ENCODE measurements around the gene NAIP. TPM values are rescaled to one million over a fixed set of nuclear protein-coding genes. Genes with fewer than 3 reads are reported as not detected.
"Not testable (repeated sequence)": the region's sequence is repeated elsewhere in the genome, so short reads cannot be mapped to it uniquely, and the experiment has no call there.

The NAIP gene
- total and polyA plus RNA-seq, 4 donors: 1.7 to 17.7 (median 10.0) TPM

DNA sequence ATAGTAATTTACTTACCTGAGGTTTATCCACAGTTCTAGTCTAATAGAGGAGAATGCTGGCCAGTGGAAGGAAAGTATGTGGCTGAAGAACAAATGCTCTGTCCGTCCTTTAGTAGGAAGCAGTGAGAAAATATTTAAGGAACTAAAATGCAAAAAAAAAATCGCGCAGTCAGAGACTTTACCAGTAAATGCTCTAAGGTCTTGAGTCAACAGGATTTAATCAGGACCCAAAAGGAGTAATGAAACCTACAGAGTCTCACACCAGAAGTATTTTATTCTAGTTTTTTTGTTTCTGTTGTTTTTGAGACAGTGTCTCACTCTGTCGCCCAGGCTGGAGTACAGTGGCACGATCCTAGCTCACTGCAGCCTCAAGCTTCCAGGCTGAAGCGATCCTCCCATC lies 4.5 kb downstream of the NAIP start:
- not testable (repeated sequence) for H3K27me3 ChIP-seq (ENCODE audit: control insufficient read depth in 4 of 4, insufficient read depth in 4 of 4, low read length in 3 of 4); H3K4me1 ChIP-seq (ENCODE audit: control insufficient read depth in 4 of 4, insufficient read depth in 4 of 4, low read length in 3 of 4); H3K9ac ChIP-seq (ENCODE audit: low read depth in 1 of 2, low read length in 2 of 2); DNase-seq (ENCODE audit: low spot score); H3K36me3 ChIP-seq (ENCODE audit: control insufficient read depth in 4 of 4, insufficient read depth in 3 of 4, low read depth in 1 of 4, low read length in 3 of 4); H3K27ac ChIP-seq (ENCODE audit: low read depth in 1 of 2, low read length in 2 of 2); H3K9me3 ChIP-seq (ENCODE audit: control insufficient read depth in 4 of 4, low read length in 3 of 4); H3K4me3 ChIP-seq (ENCODE audit: low read depth in 1 of 3, low read length in 3 of 3)
- WGBS: no CpG with 5 or more reads among the region's 6 CpGs

DNA sequence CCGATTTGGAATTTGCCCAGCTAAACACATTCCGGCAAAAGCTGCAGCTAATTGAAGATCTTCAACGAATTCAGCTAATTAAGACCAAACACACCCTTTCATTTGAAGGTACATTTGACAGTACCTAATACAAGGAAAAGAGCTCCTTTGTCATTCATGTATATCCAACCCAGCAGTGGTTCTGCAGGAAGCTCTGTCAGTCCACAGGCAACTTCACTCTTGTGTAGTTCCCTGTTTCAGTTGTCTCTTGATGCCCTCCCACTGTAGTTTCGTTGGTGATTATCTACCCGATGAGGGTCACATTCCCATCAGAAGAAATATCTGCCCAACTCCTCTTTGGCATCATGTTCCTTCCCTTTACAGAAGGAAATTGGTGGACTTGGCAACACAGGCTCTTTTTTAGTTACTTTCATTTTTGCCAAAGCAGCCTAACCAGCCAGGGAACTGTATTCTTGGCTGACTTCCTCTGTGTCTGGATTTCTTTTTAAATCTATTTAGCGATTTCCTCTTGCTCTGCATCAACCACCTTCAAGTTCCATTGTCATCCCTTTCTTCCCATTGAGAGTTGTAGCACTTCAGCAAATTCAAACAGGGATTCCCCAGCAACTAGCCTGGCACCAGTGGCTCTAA lies 6.6 kb downstream of the NAIP start:
- not testable (repeated sequence) for DNase-seq (ENCODE audit: low spot score); H3K4me3 ChIP-seq (ENCODE audit: low read depth in 1 of 3, low read length in 3 of 3); H3K9ac ChIP-seq (ENCODE audit: low read depth in 1 of 2, low read length in 2 of 2); H3K36me3 ChIP-seq (ENCODE audit: control insufficient read depth in 4 of 4, insufficient read depth in 3 of 4, low read depth in 1 of 4, low read length in 3 of 4); H3K4me1 ChIP-seq (ENCODE audit: control insufficient read depth in 4 of 4, insufficient read depth in 4 of 4, low read length in 3 of 4); H3K9me3 ChIP-seq (ENCODE audit: control insufficient read depth in 4 of 4, low read length in 3 of 4); H3K27ac ChIP-seq (ENCODE audit: low read depth in 1 of 2, low read length in 2 of 2); H3K27me3 ChIP-seq (ENCODE audit: control insufficient read depth in 4 of 4, insufficient read depth in 4 of 4, low read length in 3 of 4)
- WGBS: no CpG with 5 or more reads among the region's 6 CpGs

DNA sequence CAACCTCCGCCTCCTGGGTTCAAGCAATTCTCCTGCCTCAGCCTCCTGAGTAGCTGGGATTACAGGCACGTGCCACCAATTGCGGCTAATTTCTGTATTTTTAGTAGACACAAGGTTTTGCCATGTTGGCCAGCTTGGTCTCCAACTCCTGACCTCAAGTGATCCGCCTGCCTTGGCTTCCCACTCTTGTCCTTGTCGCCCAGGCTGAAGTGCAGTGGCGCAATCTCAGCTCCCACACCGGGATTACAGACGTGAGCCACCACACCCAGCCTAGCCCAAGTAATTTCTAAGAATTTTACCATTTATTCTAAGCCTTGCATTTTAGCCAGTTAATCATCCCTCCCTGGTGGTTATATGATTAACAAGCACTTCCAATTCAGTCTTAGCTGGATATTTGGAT lies 11.0 kb downstream of the NAIP start:
- 86% methylated on average over 8 of the region's 8 CpGs for WGBS
- no peak for TF ChIP-seq TAF1 (conservative IDR thresholded peaks at IDR 0.05)
- TF ChIP-seq SP1 (IDR thresholded peaks at IDR 0.05): no peak
- TF ChIP-seq JUND (IDR thresholded peaks at IDR 0.05): no peak
- no peak for TF ChIP-seq HNF4G (IDR thresholded peaks at IDR 0.05)
- TF ChIP-seq, protein P1, sequence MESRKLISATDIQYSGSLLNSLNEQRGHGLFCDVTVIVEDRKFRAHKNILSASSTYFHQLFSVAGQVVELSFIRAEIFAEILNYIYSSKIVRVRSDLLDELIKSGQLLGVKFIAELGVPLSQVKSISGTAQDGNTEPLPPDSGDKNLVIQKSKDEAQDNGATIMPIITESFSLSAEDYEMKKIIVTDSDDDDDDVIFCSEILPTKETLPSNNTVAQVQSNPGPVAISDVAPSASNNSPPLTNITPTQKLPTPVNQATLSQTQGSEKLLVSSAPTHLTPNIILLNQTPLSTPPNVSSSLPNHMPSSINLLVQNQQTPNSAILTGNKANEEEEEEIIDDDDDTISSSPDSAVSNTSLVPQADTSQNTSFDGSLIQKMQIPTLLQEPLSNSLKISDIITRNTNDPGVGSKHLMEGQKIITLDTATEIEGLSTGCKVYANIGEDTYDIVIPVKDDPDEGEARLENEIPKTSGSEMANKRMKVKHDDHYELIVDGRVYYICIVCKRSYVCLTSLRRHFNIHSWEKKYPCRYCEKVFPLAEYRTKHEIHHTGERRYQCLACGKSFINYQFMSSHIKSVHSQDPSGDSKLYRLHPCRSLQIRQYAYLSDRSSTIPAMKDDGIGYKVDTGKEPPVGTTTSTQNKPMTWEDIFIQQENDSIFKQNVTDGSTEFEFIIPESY (IDR thresholded peaks at IDR 0.05): no peak
- TF ChIP-seq, protein P2, sequence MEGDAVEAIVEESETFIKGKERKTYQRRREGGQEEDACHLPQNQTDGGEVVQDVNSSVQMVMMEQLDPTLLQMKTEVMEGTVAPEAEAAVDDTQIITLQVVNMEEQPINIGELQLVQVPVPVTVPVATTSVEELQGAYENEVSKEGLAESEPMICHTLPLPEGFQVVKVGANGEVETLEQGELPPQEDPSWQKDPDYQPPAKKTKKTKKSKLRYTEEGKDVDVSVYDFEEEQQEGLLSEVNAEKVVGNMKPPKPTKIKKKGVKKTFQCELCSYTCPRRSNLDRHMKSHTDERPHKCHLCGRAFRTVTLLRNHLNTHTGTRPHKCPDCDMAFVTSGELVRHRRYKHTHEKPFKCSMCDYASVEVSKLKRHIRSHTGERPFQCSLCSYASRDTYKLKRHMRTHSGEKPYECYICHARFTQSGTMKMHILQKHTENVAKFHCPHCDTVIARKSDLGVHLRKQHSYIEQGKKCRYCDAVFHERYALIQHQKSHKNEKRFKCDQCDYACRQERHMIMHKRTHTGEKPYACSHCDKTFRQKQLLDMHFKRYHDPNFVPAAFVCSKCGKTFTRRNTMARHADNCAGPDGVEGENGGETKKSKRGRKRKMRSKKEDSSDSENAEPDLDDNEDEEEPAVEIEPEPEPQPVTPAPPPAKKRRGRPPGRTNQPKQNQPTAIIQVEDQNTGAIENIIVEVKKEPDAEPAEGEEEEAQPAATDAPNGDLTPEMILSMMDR (IDR thresholded peaks at IDR 0.05; ENCODE audit: low read depth, low read length, missing input control): no peak
- TF ChIP-seq RAD21 (IDR thresholded peaks at IDR 0.05): no peak
- TF ChIP-seq RXRA (IDR thresholded peaks at IDR 0.05): no peak
- TF ChIP-seq, protein P3, sequence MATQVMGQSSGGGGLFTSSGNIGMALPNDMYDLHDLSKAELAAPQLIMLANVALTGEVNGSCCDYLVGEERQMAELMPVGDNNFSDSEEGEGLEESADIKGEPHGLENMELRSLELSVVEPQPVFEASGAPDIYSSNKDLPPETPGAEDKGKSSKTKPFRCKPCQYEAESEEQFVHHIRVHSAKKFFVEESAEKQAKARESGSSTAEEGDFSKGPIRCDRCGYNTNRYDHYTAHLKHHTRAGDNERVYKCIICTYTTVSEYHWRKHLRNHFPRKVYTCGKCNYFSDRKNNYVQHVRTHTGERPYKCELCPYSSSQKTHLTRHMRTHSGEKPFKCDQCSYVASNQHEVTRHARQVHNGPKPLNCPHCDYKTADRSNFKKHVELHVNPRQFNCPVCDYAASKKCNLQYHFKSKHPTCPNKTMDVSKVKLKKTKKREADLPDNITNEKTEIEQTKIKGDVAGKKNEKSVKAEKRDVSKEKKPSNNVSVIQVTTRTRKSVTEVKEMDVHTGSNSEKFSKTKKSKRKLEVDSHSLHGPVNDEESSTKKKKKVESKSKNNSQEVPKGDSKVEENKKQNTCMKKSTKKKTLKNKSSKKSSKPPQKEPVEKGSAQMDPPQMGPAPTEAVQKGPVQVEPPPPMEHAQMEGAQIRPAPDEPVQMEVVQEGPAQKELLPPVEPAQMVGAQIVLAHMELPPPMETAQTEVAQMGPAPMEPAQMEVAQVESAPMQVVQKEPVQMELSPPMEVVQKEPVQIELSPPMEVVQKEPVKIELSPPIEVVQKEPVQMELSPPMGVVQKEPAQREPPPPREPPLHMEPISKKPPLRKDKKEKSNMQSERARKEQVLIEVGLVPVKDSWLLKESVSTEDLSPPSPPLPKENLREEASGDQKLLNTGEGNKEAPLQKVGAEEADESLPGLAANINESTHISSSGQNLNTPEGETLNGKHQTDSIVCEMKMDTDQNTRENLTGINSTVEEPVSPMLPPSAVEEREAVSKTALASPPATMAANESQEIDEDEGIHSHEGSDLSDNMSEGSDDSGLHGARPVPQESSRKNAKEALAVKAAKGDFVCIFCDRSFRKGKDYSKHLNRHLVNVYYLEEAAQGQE (IDR thresholded peaks at IDR 0.05): no peak
- Histone ChIP-seq H3K27me3 (ENCODE audit: control insufficient read depth in 4 of 4, insufficient read depth in 4 of 4, low read length in 3 of 4) (no peaks in the 10 kb centered on the region), H3K9me3 (ENCODE audit: control insufficient read depth in 4 of 4, low read length in 3 of 4) (no peaks in the 10 kb centered on the region), H3K4me1 (ENCODE audit: control insufficient read depth in 4 of 4, insufficient read depth in 4 of 4, low read length in 3 of 4) (no peaks in the 10 kb centered on the region), H3K9ac (ENCODE audit: low read depth in 1 of 2, low read length in 2 of 2) (no peak overlapping the region), H3K36me3 (ENCODE audit: control insufficient read depth in 4 of 4, insufficient read depth in 3 of 4, low read depth in 1 of 4, low read length in 3 of 4) (no peaks in the 10 kb centered on the region), H3K4me3 (ENCODE audit: low read depth in 1 of 3, low read length in 3 of 3) (no peak overlapping the region), H3K27ac (ENCODE audit: low read depth in 1 of 2, low read length in 2 of 2) (no peak overlapping the region)
- no peak for DNase-seq (ENCODE audit: low spot score)

All from liver (tissue), 9 donors.